Prostate gland (tissue), 2 donors: Measurements from ENCODE around the gene KLHL25.

Experiments
- CTCF ChIP-seq, 4 experiments: fragments of 200-600 bp in 2 of 4; fragments of 450-650 bp in 2 of 4; sonication (generic) in 2 of 4; IDR thresholded peaks; 1 replicate in 3 of 4; 2 replicates in 1 of 4; pipeline ENCODE4 v1.5.1; 2016 to 2019; ENCODE audit warnings: antibody characterized with exemption in 4 of 4, mild to moderate bottlenecking in 2 of 4, moderate library complexity in 2 of 4
- POLR2A ChIP-seq: fragments of 450-650 bp; IDR thresholded peaks from one replicate; pipeline ENCODE4 v1.6.1; 2016; ENCODE audit warnings: antibody characterized with exemption, mild to moderate bottlenecking
- POLR2AphosphoS5 ChIP-seq: sonication (generic); formaldehyde crosslinking; IDR thresholded peaks from one replicate; pipeline ENCODE4 v1.6.1; 2017; ENCODE audit warnings: antibody characterized with exemption

- TF ChIP-seq CTCF (IDR thresholded peaks at IDR 0.05): no peak
- TF ChIP-seq POLR2AphosphoS5: no peak
- no peak for TF ChIP-seq POLR2A
These were observed 23.5 kb downstream of the KLHL25 start for GRCh38 chr15:85771271-85771670.
